NT2/D1 (cell line): Measurements from ENCODE around the gene TMOD4.
"Not testable (repeated sequence)": the region's sequence is repeated elsewhere in the genome, so short reads cannot be mapped to it uniquely, and the experiment has no call there.

Experiments
- DNase-seq: peaks from one replicate; pipeline ENCODE4 v3.0.0-alpha.2; 2011; ENCODE audit warnings: low read depth, low spot score
- H3K27me3 ChIP-seq: 2 replicates; pipeline ENCODE4 v1.6.0; 2011; ENCODE audit warnings: mild to moderate bottlenecking; ENCODE audit not compliant: insufficient read length, insufficient read depth
- H3K36me3 ChIP-seq: 2 replicates; pipeline ENCODE4 v1.6.1; 2011; ENCODE audit warnings: mild to moderate bottlenecking, low read length, mixed read lengths; ENCODE audit not compliant: insufficient read depth, insufficient read length
- H3K4me1 ChIP-seq: 2 replicates; pipeline ENCODE4 v1.5.1; 2011; ENCODE audit not compliant: insufficient read depth, insufficient read length
- H3K4me3 ChIP-seq: 2 replicates; pipeline ENCODE4 v1.5.1; 2011; ENCODE audit warnings: low read depth; ENCODE audit not compliant: insufficient read length
- H3K9ac ChIP-seq: 2 replicates; pipeline ENCODE4 v1.6.0; 2011; ENCODE audit warnings: low read depth; ENCODE audit not compliant: insufficient read length
- H3K9me3 ChIP-seq: 2 replicates; pipeline ENCODE4 v1.5.1; 2011; ENCODE audit warnings: mild to moderate bottlenecking, low read length; ENCODE audit not compliant: insufficient read depth
- SUZ12 ChIP-seq: IDR thresholded peaks from 2 replicates; pipeline ENCODE4 v1.6.1; 2011; ENCODE audit not compliant: insufficient read length, insufficient read depth; ENCODE audit errors: extremely low read depth
- YY1 ChIP-seq: IDR thresholded peaks from 2 replicates; pipeline ENCODE4 v1.6.1; 2011; ENCODE audit not compliant: insufficient read length, insufficient read depth
- ZNF274 ChIP-seq: IDR thresholded peaks from 2 replicates; pipeline ENCODE4 v1.6.1; 2011; ENCODE audit warnings: mild to moderate bottlenecking, low read depth, low read length

TMOD4 gene

DNA sequence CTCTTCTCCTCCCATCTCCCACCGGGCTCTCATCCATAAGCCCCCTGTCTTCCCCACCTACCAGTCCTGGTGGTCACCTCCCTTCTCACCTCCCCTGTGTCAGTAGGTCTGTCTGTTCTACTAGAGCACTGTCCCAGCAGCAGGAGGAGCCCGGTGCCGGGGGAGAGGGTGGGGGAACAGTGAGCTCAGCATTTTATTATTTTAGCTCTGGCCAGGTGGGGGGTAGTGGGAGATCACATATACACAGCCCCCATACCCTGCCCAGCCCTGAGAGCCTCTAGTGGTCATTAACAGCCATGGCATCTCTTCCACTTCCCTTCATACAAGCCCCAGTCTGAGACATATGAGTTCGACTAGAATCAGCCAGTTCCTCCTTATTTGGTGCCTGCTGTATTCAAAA is at the start of gene TMOD4:
Gene TMOD4, minus strand, starts transcription at position 119 of the 400 bp plus-strand sequence. CDS start 1,106 bp downstream, outside the sequence.
- Histone ChIP-seq H3K9me3 (no peaks in the 10 kb centered on the region), H3K9ac (no peak within 1 kb of the TSS), H3K4me3 (no peak within 1 kb of the TSS), H3K36me3 (peaks cover 80% of the 10 kb centered on the region), H3K4me1 (no peaks in the 10 kb centered on the region), H3K27me3 (no peaks in the 10 kb centered on the region)
- DNase-seq = no peak
- TF ChIP-seq SUZ12 (no peak), ZNF274 (no peak), YY1 (no peak)

DNA sequence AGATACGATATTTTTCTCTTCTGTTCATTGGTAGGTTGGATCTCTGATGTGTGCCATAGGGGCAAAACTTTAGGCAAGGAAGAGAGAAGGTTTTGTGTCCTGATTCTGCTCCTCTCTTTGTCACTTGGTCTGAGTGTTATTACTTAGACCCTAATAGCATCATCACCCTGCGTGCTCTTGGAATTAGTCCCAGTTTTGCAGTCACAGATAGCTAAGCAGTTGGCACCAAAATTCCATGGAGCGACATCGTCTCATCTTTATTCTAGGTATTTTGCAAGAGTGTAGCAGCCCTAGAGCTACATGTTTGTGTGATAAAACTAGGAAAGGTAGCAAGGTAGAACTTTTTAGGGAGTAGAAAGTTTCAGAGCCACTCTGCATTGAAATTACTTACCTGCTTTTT is 46.3 kb upstream of the TMOD4 start:
- no peak for DNase-seq
- no peak overlapping the region for H3K4me3 ChIP-seq
- no peaks in the 10 kb centered on the region for H3K4me1 ChIP-seq
- no peaks in the 10 kb centered on the region for H3K27me3 ChIP-seq
- H3K36me3 ChIP-seq = peaks cover 65% of the 10 kb centered on the region
- no peak overlapping the region for H3K9ac ChIP-seq
- H3K9me3 ChIP-seq = no peaks in the 10 kb centered on the region
- TF ChIP-seq ZNF274 (no peak), YY1 (no peak), SUZ12 (no peak)

DNA sequence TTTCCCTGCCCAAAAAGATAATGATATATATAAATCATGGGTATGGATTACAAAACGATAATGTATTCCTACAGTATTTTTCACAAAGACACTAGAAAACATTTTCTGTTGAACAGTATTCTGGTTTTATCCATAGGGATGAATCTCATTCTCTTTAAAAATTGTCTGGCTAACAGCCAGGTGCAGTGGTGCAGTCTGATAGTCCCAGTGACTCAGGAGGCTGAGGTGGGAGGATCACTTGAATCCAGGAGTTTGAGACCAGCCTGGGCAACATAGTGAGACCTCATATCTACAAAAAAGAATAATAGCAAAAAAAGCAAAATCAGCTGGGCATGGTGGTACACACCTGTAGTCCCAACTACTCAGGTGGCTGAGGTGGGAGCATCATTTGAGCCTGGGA is 45.8 kb upstream of the TMOD4 start:
- H3K9me3 ChIP-seq = no peaks in the 10 kb centered on the region
- H3K4me1 ChIP-seq = no peaks in the 10 kb centered on the region
- H3K27me3 ChIP-seq = no peaks in the 10 kb centered on the region
- no peak overlapping the region for H3K4me3 ChIP-seq
- peaks cover 63% of the 10 kb centered on the region for H3K36me3 ChIP-seq
- TF ChIP-seq SUZ12 (no peak), ZNF274 (no peak), YY1 (no peak)
- DNase-seq = no peak
- H3K9ac ChIP-seq = no peak overlapping the region

DNA sequence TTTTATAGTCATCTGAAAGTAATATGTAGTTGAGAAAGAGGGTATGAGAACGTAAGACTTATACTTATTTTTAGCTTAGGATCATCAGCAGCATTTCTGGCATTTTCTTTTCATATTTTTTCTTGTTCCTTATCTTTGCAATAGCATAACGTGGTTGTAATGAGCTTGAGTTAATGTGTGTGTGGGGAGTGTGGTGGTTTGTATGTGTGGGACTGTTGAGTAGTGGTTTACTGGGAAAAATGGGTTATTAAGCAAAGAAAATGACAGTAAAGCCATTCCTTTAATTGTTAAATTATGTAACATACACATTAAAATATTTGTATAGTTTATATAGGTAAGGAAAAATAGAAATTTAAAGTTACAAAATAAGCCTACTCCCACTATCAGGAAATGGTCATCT is 37.8 kb upstream of the TMOD4 start:
- H3K4me3 ChIP-seq = no peak overlapping the region
- H3K4me1 ChIP-seq = peaks cover 2% of the 10 kb centered on the region
- H3K36me3 ChIP-seq = peaks cover 66% of the 10 kb centered on the region
- TF ChIP-seq ZNF274 (no peak), SUZ12 (no peak), YY1 (no peak)
- H3K27me3 ChIP-seq = no peaks in the 10 kb centered on the region
- H3K9me3 ChIP-seq = no peaks in the 10 kb centered on the region
- no peak for DNase-seq
- H3K9ac ChIP-seq = no peak overlapping the region

DNA sequence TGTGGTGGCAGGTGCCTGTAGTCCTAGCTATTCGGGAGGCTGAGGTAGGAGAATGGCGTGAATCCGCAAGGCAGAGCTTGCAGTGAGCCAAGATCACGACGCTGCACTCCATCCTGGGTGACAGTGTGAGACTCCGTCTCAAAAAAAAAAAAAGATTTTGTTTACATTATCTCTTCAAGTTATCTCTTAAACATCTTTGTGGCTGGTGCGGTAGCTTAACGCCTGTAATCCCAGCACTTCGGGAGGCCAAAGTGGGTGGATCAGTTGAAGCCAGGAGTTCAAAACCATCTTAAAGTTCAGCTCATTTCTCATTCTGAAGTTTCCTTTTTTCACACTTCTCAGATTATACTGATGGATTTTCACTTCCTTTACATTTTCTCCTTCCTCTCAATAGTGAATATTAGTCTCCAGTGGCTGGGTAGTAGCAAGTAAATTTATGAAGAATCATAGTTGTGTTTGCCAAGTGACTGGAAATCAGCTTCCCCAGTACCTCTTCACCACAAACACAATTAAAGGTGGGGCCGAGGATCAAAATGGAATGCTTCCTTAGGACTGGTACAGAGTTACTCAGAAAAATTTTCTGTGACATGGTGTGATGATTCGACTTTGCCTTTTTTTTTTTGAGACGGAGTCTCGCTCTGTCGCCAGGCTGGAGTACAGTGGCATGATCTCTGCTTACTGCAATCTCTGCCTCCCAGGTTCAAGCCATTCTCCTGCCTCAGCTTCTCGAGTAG is 36.4 kb upstream of the TMOD4 start:
- Histone ChIP-seq H3K9ac (no peak overlapping the region), H3K4me1 (peaks cover 2% of the 10 kb centered on the region), H3K27me3 (no peaks in the 10 kb centered on the region), H3K9me3 (no peaks in the 10 kb centered on the region), H3K36me3 (peaks cover 71% of the 10 kb centered on the region), H3K4me3 (no peak overlapping the region)
- DNase-seq = no peak
- no peak for TF ChIP-seq YY1
- no peak for TF ChIP-seq SUZ12

DNA sequence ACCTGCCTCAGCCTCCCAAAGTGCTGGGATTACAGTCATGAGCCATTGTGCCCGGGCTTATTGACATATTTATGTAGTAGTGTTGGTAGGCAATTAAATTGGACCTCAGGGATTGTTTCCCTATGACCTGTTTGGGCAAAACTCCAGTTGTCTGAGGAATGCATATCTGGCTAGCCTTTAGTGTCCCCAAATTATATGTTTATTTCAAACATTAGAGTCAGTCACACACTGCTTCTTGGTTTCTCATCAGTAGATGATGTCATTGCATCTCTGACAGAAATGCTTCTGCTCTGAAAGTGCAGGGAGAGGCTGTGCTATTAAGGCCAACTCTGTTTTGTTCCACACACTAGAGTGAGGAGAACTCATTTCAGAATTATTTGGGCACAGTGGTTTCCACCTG is 35.0 kb upstream of the TMOD4 start:
- DNase-seq = no peak
- Histone ChIP-seq H3K27me3 (no peaks in the 10 kb centered on the region), H3K9me3 (no peaks in the 10 kb centered on the region), H3K4me1 (peaks cover 2% of the 10 kb centered on the region), H3K4me3 (no peak overlapping the region), H3K36me3 (peaks cover 75% of the 10 kb centered on the region), H3K9ac (no peak overlapping the region)
- TF ChIP-seq ZNF274 (no peak), YY1 (no peak), SUZ12 (no peak)

DNA sequence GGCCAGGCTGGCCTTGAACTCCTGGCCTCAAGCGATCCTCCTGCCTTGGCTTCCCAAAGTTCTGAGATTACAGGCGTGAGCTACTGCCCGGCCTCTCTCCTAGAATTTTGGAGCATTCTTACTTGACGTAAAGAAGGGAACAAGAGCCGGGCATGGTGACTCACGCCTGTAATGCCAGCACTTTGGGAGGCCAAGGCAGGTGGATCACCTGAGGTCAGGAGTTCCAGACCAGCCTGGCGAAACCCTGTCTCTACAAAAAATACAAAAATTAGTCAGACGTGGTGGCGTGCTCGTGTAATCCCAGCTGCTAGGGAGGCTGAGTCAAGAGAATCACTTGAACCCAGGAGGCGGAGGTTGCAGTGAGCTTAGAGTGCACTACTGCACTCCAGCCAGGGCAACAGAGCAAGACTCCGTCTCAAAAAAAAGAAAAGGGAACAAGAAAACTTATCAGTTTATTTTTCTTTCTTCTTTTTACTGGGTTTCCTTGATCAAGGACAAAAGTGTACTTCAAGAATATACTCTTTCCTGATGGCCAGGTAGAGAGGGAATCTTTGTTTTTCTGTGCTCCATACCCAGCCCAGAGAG is 29.7 kb upstream of the TMOD4 start:
- H3K4me1 ChIP-seq, H3K9ac ChIP-seq, H3K9me3 ChIP-seq, DNase-seq, H3K27me3 ChIP-seq, H3K4me3 ChIP-seq: not testable (repeated sequence)
- peaks cover 85% of the 10 kb centered on the region for H3K36me3 ChIP-seq
